Measurements from ENCODE around the gene MYO18B.

MYO18B gene

GRCh38 chr22:25849522-25849921 lies 107.5 kb downstream of the MYO18B start:
- no peak for DNase-seq (ENCODE audit: low spot score)

- DNase-seq (ENCODE audit: low spot score): no peak
Measured at GRCh38 chr22:25852223-25852622, 110.2 kb downstream of the MYO18B start.

- no peak for DNase-seq (ENCODE audit: low spot score)
Measured at GRCh38 chr22:25853078-25853477, 111.1 kb downstream of the MYO18B start.

GRCh38 chr22:25853501-25854284 lies 111.7 kb downstream of the MYO18B start:
- no peak for DNase-seq (ENCODE audit: low spot score)

- no peak for DNase-seq (ENCODE audit: low spot score)
Measured at GRCh38 chr22:25869771-25870170, 127.8 kb downstream of the MYO18B start.

- DNase-seq (ENCODE audit: low spot score): no peak
Measured at GRCh38 chr22:25874327-25874726, 132.3 kb downstream of the MYO18B start.

- DNase-seq (ENCODE audit: low spot score): no peak
Measured at GRCh38 chr22:25875461-25875860, 133.5 kb downstream of the MYO18B start.

GRCh38 chr22:25876871-25877270 lies 134.9 kb downstream of the MYO18B start:
- DNase-seq (ENCODE audit: low spot score): no peak

GRCh38 chr22:25878933-25879332 lies 136.9 kb downstream of the MYO18B start:
- no peak for DNase-seq (ENCODE audit: low spot score)

- DNase-seq (ENCODE audit: low spot score): no peak
Measured at GRCh38 chr22:25880524-25880923, 138.5 kb downstream of the MYO18B start.

- DNase-seq (ENCODE audit: low spot score): no peak
Measured at GRCh38 chr22:25881210-25881755, 139.3 kb downstream of the MYO18B start.

GRCh38 chr22:25882360-25882759 lies 140.4 kb downstream of the MYO18B start:
- no peak for DNase-seq (ENCODE audit: low spot score)

GRCh38 chr22:25883482-25884033 lies 141.6 kb downstream of the MYO18B start:
- DNase-seq (ENCODE audit: low spot score): no peak

GRCh38 chr22:25884121-25884520 lies 142.1 kb downstream of the MYO18B start:
- no peak for DNase-seq (ENCODE audit: low spot score)

- no peak for DNase-seq (ENCODE audit: low spot score)
Measured at GRCh38 chr22:25888399-25889054, 146.5 kb downstream of the MYO18B start.

- DNase-seq (ENCODE audit: low spot score): no peak
Measured at GRCh38 chr22:25890651-25891050, 148.7 kb downstream of the MYO18B start.

GRCh38 chr22:25892678-25893077 lies 150.7 kb downstream of the MYO18B start:
- no peak for DNase-seq (ENCODE audit: low spot score)

GRCh38 chr22:25895678-25896077 lies 153.7 kb downstream of the MYO18B start:
- no peak for DNase-seq (ENCODE audit: low spot score)

- peak; percentile 1 for DNase-seq (ENCODE audit: low spot score)
Measured at GRCh38 chr22:25896098-25896497, 154.1 kb downstream of the MYO18B start.

- no peak for DNase-seq (ENCODE audit: low spot score)
Measured at GRCh38 chr22:25896592-25896991, 154.6 kb downstream of the MYO18B start.

GRCh38 chr22:25898707-25899365 lies 156.8 kb downstream of the MYO18B start:
- no peak for DNase-seq (ENCODE audit: low spot score)

- no peak for DNase-seq (ENCODE audit: low spot score)
Measured at GRCh38 chr22:25899566-25899965, 157.6 kb downstream of the MYO18B start.

All from LoVo (cell line).